Trophoblast cell (in vitro differentiated cells and primary cell): ENCODE measurements around the gene ALDH3A2.

Experiments
- DNase-seq, 2 donors: peaks; one replicate each; pipeline ENCODE4 v3.0.0-alpha.2; 2016
- H2AFZ ChIP-seq: 2 replicates; pipeline ENCODE4 v1.6.1; 2013; ENCODE audit warnings: low read length, moderate library complexity, mild to moderate bottlenecking; ENCODE audit not compliant: insufficient read depth, poor library complexity
- H2AK5ac ChIP-seq: 2 replicates; pipeline ENCODE4 v1.6.1; 2013; ENCODE audit warnings: mild to moderate bottlenecking, low read length
- H2BK120ac ChIP-seq: 2 replicates; pipeline ENCODE4 v1.6.1; 2013; ENCODE audit warnings: low read length, mild to moderate bottlenecking, moderate library complexity; ENCODE audit not compliant: insufficient read depth, poor library complexity
- H2BK12ac ChIP-seq: 2 replicates; pipeline ENCODE4 v1.6.1; 2013; ENCODE audit warnings: mild to moderate bottlenecking, low read length, moderate library complexity
- H2BK5ac ChIP-seq: 2 replicates; pipeline ENCODE4 v1.6.1; 2013; ENCODE audit warnings: low read length, low read depth, moderate library complexity, mild to moderate bottlenecking; ENCODE audit not compliant: poor library complexity
- H3K14ac ChIP-seq: 2 replicates; pipeline ENCODE4 v1.6.1; 2013; ENCODE audit warnings: mild to moderate bottlenecking, low read length
- H3K18ac ChIP-seq: 2 replicates; pipeline ENCODE4 v1.6.1; 2013; ENCODE audit warnings: mild to moderate bottlenecking, low read length
- H3K23ac ChIP-seq: 2 replicates; pipeline ENCODE4 v1.6.1; 2013; ENCODE audit warnings: low read length
- H3K27ac ChIP-seq: 2 replicates; pipeline ENCODE4 v1.5.1; 2013; ENCODE audit warnings: low read depth, mild to moderate bottlenecking, inconsistent platforms, low read length, moderate library complexity
- H3K27me3 ChIP-seq: 2 replicates; pipeline ENCODE4 v1.6.1; 2013; ENCODE audit warnings: inconsistent platforms, mild to moderate bottlenecking, low read length, moderate library complexity; ENCODE audit not compliant: insufficient read depth
- H3K36me3 ChIP-seq, 2 experiments: 1 replicate in 1 of 2; 2 replicates in 1 of 2; pipeline ENCODE4 v1.6.1; 2013; ENCODE audit warnings: low read length in 2 of 2, mild to moderate bottlenecking in 2 of 2, moderate library complexity in 1 of 2; ENCODE audit not compliant: insufficient read depth in 2 of 2, control insufficient read depth in 1 of 2
- H3K4ac ChIP-seq: 2 replicates; pipeline ENCODE4 v1.6.1; 2013; ENCODE audit warnings: low read depth, mild to moderate bottlenecking, low read length, moderate library complexity
- H3K4me1 ChIP-seq, 2 experiments: 1 replicate in 1 of 2; 2 replicates in 1 of 2; pipeline ENCODE4 v1.6.1; 2013; ENCODE audit warnings: low read length in 2 of 2, mild to moderate bottlenecking in 2 of 2, moderate library complexity in 1 of 2; ENCODE audit not compliant: insufficient read depth in 2 of 2, control insufficient read depth in 1 of 2
- H3K4me2 ChIP-seq: 2 replicates; pipeline ENCODE4 v1.6.1; 2013; ENCODE audit warnings: inconsistent platforms, mild to moderate bottlenecking, low read length, moderate library complexity
- H3K4me3 ChIP-seq: 2 replicates; pipeline ENCODE4 v1.5.1; 2013; ENCODE audit warnings: mild to moderate bottlenecking, low read depth, low read length, inconsistent platforms
- H3K79me1 ChIP-seq: one replicate; pipeline ENCODE4 v1.6.1; 2013; ENCODE audit warnings: low read length
- H3K79me2 ChIP-seq: 2 replicates; pipeline ENCODE4 v1.6.1; 2013; ENCODE audit warnings: low read length, mild to moderate bottlenecking; ENCODE audit not compliant: control insufficient read depth, insufficient read depth, poor library complexity
- H3K9ac ChIP-seq: 2 replicates; pipeline ENCODE4 v1.6.1; 2013; ENCODE audit warnings: mild to moderate bottlenecking, low read length
- H3K9me3 ChIP-seq: 2 replicates; pipeline ENCODE4 v1.6.1; 2013; ENCODE audit warnings: low read depth, mild to moderate bottlenecking, control low read depth, inconsistent platforms, low read length; ENCODE audit not compliant: insufficient read depth
- H4K12ac ChIP-seq: 2 replicates; pipeline ENCODE4 v1.6.1; 2013; ENCODE audit warnings: low read depth, mild to moderate bottlenecking, low read length, moderate library complexity
- H4K8ac ChIP-seq: 2 replicates; pipeline ENCODE4 v1.6.1; 2013; ENCODE audit warnings: low read depth, mild to moderate bottlenecking, low read length, moderate library complexity
- H4K91ac ChIP-seq: one replicate; pipeline ENCODE4 v1.6.1; 2013; ENCODE audit warnings: low read depth, mild to moderate bottlenecking, low read length, moderate library complexity
- WGBS: extraction: QIAGEN DNeasy Blood & Tissue Kit; methylation state at CpG from one replicate; pipeline ENCODE4 v1.1.7; 2013; ENCODE audit warnings: missing lambda C conversion rate; ENCODE audit not compliant: insufficient read length, insufficient coverage; ENCODE audit errors: extremely low coverage; 5-methylcytosine and 5-hydroxymethylcytosine counted together

The ALDH3A2 gene

GRCh38 chr17:19709841-19710240 lies 61.3 kb downstream of the ALDH3A2 start:
- Histone ChIP-seq H2BK5ac (no peak overlapping the region), H4K12ac (no peak overlapping the region), H3K23ac (no peak overlapping the region), H2AK5ac (no peak overlapping the region), H3K9me3 (peaks cover 3% of the 10 kb centered on the region), H3K27ac (no peak overlapping the region), H3K36me3 (no peaks in the 10 kb centered on the region), H3K27me3 (no peaks in the 10 kb centered on the region), H2BK12ac (no peak overlapping the region), H3K4me2 (no peak overlapping the region), H3K4me1 (no peaks in the 10 kb centered on the region), H3K14ac (no peak overlapping the region), H4K8ac (no peak overlapping the region), H3K79me2 (no peaks in the 10 kb centered on the region), H2AFZ (no peak overlapping the region), H3K9ac (peak overlapping the region; percentile 15), H3K4ac (no peak overlapping the region), H2BK120ac (no peak overlapping the region), H3K79me1 (no peaks in the 10 kb centered on the region), H3K18ac (no peak overlapping the region), H4K91ac (no peak overlapping the region), H3K4me3 (no peak overlapping the region)
- no peak for DNase-seq
- WGBS = no CpG with 5 or more reads among the region's 3 CpGs

DNA sequence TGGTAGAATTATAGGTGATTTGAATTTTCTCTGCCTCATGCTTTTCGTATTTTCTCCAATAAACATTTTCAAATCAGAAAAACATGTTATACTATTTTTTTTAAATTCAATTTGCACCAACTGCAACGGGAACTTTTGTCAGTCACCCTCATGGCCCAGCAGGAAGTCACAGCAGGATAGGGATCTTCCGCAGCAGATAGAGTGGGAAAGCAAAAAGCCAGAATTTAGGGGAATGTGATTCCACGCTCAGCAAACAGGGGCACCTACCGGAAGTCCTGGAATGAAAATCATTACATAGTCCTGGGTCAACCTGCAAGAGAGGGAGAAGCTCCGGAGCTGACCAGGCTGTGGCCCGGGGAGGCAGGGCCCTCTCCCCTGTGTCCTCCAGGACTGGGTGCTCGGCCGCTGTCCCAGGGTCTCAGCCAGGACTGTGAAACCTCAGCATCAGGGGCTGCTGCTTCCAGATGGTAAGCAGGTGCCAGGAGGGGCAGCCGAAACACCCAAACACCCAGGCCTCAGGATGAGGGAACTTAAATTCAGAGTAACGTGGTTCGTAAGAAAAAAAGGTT lies 64.0 kb downstream of the ALDH3A2 start:
- H2AFZ ChIP-seq = no peak overlapping the region
- H4K8ac ChIP-seq = no peak overlapping the region
- DNase-seq = no peak
- no peak overlapping the region for H2BK120ac ChIP-seq
- no peak overlapping the region for H3K18ac ChIP-seq
- H3K27me3 ChIP-seq = no peaks in the 10 kb centered on the region
- H2BK12ac ChIP-seq = no peak overlapping the region
- H3K23ac ChIP-seq = no peak overlapping the region
- peaks cover 2% of the 10 kb centered on the region for H3K9me3 ChIP-seq
- H3K14ac ChIP-seq = no peak overlapping the region
- H4K12ac ChIP-seq = no peak overlapping the region
- H3K36me3 ChIP-seq = no peaks in the 10 kb centered on the region
- H2AK5ac ChIP-seq = no peak overlapping the region
- WGBS = no CpG with 5 or more reads among the region's 12 CpGs
- no peaks in the 10 kb centered on the region for H3K79me1 ChIP-seq
- H3K4me3 ChIP-seq = no peak overlapping the region
- H4K91ac ChIP-seq = no peak overlapping the region
- no peaks in the 10 kb centered on the region for H3K79me2 ChIP-seq
- H3K4ac ChIP-seq = no peak overlapping the region
- H3K4me2 ChIP-seq = no peak overlapping the region
- H3K9ac ChIP-seq = no peak overlapping the region
- H3K4me1 ChIP-seq = no peaks in the 10 kb centered on the region
- no peak overlapping the region for H2BK5ac ChIP-seq
- H3K27ac ChIP-seq = no peak overlapping the region

- no peaks in the 10 kb centered on the region for H3K27me3 ChIP-seq
- no peak overlapping the region for H3K9ac ChIP-seq
- H4K8ac ChIP-seq = no peak overlapping the region
- no peak overlapping the region for H3K14ac ChIP-seq
- no peak overlapping the region for H3K4ac ChIP-seq
- H3K9me3 ChIP-seq = peaks cover 2% of the 10 kb centered on the region
- H3K4me1 ChIP-seq = peaks cover 0 to 2% of the 10 kb centered on the region in 2 experiments
- H3K27ac ChIP-seq = no peak overlapping the region
- no peak overlapping the region for H2BK5ac ChIP-seq
- H2BK120ac ChIP-seq = no peak overlapping the region
- no peak overlapping the region for H4K12ac ChIP-seq
- no peaks in the 10 kb centered on the region for H3K36me3 ChIP-seq
- no peak overlapping the region for H3K23ac ChIP-seq
- no peak overlapping the region for H3K4me2 ChIP-seq
- no peak for DNase-seq
- no peaks in the 10 kb centered on the region for H3K79me1 ChIP-seq
- no peak overlapping the region for H2AK5ac ChIP-seq
- H3K79me2 ChIP-seq = no peaks in the 10 kb centered on the region
- H2BK12ac ChIP-seq = no peak overlapping the region
- no peak overlapping the region for H2AFZ ChIP-seq
- no peak overlapping the region for H3K18ac ChIP-seq
- no peak overlapping the region for H3K4me3 ChIP-seq
- H4K91ac ChIP-seq = no peak overlapping the region
- WGBS = no CpG with 5 or more reads among the region's 16 CpGs
Observed at GRCh38 chr17:19713462-19713861, 64.9 kb downstream of the ALDH3A2 start.

DNA sequence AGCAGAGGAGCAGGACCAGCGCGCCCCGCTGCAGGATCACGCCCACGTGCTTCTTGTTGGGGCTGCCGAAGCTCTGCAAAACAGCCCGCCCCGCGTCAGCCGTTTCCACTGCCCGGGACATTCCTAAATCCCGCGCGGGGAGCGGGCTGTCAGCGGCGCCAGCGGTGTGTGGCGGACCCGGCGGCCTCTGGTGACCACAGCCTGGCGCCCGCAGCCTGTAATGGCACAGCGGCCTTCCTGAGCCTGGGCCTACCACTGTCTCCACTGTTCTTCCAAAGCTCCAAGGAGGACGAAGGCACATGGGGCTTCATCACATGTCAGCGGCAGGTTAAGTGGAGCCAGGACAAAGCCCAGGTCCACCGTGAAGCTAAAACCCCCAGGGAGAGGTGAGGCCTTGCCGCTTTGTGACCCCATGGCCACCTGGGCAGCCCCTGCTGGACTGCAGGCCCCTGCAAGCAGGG lies 65.4 kb downstream of the ALDH3A2 start:
- H2BK120ac ChIP-seq = no peak overlapping the region
- H2BK12ac ChIP-seq = no peak overlapping the region
- no peaks in the 10 kb centered on the region for H3K79me2 ChIP-seq
- H3K4me1 ChIP-seq = peaks cover 2 to 6% of the 10 kb centered on the region in 2 experiments
- no peak overlapping the region for H3K4me2 ChIP-seq
- no peak overlapping the region for H2BK5ac ChIP-seq
- no peak overlapping the region for H3K9ac ChIP-seq
- no peak overlapping the region for H2AK5ac ChIP-seq
- H3K4me3 ChIP-seq = no peak overlapping the region
- H3K79me1 ChIP-seq = no peaks in the 10 kb centered on the region
- no peak overlapping the region for H4K8ac ChIP-seq
- H3K4ac ChIP-seq = no peak overlapping the region
- no peak overlapping the region for H4K91ac ChIP-seq
- H3K27me3 ChIP-seq = no peaks in the 10 kb centered on the region
- no peak for DNase-seq
- H3K18ac ChIP-seq = no peak overlapping the region
- no peak overlapping the region for H3K27ac ChIP-seq
- no peak overlapping the region for H3K23ac ChIP-seq
- no peak overlapping the region for H2AFZ ChIP-seq
- peaks cover 2% of the 10 kb centered on the region for H3K9me3 ChIP-seq
- H3K14ac ChIP-seq = no peak overlapping the region
- H4K12ac ChIP-seq = no peak overlapping the region
- WGBS = no CpG with 5 or more reads among the region's 28 CpGs
- no peaks in the 10 kb centered on the region for H3K36me3 ChIP-seq
